Activated T-helper 1 cell treated with anti-CD3 and anti-CD28 coated beads, Interleukin-2, amount 50 U/mL, for 16 hours (primary cell): ENCODE results near the gene TMEM184B.

Experiments
- DNase-seq, 2 donors: peaks; one replicate each; pipeline ENCODE4 v3.0.0-alpha.2; 2020; ENCODE audit warnings: low read depth in 1 of 2, low spot score in 1 of 2

The TMEM184B gene

DNA sequence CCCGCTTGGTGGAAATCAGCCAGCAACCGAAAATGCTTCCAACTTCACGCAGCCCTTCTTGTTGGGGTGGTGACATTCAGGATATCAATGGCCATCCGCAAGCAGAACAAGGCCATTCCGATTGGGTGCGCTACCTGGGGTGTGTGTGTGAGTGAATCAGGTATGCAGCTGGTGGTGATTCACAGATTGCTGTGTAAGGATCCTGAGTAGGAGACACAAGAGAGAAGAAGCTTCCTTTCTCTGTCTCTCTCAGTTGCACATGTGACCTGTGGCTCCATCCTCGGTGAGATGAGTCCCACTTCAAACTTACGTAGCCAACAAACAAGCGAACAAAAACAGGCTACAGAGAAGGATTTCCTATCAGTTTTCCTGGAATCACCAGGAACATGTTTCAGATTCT, 9.6 kb upstream of the TMEM184B start:
- no peak for DNase-seq

GRCh38 chr22:38276166-38276565, 3.4 kb upstream of the TMEM184B start:
- DNase-seq = no peak

DNA sequence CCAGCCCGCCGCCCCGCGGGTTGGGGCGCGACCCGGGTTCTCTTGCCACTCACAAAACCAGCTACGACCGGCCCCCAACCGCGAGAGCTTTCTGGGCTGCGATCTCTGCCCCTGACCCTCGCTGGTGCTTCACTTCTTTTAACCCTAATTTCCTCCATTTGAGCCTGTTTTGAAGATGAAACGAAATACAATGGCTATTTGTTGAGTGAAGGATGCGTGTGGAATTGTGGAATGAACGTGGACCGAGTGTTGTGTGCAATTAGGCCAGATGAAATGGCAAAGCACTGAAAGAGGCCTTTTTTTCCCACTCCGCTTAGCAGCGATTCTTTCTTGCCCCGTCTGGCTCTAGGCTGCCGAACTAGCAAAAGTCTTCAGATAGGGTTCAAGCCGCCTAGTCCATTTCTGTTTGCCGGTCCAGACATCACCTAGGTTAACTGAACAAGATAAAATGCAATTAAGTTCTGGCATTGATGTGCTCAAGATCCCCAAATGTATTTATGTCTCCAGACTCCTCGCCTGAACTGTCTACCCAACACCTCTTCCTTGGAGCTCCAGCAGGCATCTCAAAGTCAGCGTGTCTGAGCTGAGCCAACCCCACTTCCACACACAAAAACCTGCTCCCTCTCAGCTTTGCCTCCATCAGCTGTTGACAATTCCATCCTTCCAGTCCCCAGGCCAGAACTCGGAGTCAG, 471 bp upstream of the TMEM184B start:
- no peak for DNase-seq

- no peak for DNase-seq
Measured at GRCh38 chr22:38271927-38272372, 860 bp downstream of the TMEM184B start.

DNA sequence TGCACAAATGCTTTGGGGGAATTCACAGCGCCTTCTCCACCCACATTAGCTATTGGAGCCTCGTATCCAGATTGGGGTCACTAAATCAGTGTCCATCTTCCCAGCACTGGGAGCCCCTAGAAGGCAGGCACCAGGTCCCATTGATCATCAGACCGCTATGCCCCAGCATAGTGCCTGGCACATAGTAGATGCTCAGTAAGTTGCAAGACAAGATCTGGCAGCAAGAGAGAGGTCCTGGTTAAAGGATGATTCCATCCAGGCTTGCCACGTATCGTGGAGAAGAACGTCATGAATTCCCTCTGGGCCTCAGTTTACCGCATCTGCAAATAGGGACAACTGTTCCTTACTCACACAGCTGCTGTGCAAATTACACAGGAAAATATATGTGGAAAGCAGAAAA, 1.7 kb downstream of the TMEM184B start:
- no peak for DNase-seq

DNA sequence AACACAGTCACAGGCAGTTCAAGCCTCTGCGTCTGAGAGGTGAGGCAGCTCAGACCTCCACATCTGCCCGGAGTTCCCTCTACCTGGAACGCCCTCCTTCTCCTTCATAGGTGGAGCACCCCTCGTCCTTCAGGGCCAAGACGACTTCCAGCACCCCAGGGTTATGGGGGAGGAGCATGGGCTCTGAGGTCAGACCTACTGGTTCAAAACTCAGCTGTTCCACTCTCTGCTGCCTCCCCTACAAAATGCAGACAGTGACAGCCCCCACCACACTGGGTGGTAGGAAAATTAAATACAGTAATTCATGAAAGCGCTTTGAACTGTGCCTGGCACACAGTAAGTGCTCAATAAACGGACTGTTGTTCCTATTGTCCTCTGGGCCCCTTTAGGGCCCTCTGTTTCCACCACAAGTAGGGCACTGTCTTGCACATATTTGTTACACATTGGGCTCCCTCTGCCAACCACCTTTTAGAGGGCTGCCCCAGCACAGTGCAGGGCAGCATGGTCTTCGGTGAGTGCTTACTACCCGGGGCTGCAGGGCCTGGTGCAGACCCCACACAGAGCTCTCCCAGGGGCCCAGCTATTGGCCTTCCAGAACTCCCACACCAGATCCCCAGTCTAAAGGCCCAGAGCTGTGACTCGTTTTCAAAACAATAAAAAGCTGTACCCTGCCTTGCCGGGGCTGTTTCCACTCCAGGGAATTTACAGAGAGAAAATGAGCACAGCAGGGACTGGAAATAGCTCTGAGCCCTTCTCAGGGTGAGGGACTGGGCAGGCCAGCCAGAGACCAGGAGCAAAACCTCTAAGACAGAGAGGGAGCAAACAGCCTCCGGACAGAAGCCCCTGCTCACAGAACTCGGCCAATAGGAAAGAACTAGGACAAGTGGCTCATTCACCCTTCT, 2.5 kb downstream of the TMEM184B start:
- no peak for DNase-seq

GRCh38 chr22:38269466-38269865, 3.3 kb downstream of the TMEM184B start:
- no peak for DNase-seq

DNA sequence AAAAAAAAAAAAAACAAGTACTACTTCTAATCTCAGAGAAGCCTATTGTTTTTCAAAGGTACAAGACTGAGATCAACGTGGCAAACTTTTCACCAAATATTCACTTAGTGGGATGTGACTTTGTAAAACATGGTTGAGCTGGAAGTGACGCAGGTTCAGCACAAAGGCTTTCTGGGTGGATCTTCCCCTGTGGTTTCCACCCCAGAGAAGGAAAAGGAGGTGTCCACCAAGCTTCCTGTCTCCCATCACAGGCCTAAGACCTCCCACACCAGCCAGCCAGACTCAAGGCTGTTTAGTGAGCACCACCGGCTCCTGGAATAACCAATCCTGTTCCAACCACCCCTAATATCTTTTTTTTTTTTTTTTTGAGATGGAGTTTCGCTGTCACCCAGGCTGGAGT, 5.7 kb downstream of the TMEM184B start:
- DNase-seq = peak in 1 of 2 donors; percentile 21

DNA sequence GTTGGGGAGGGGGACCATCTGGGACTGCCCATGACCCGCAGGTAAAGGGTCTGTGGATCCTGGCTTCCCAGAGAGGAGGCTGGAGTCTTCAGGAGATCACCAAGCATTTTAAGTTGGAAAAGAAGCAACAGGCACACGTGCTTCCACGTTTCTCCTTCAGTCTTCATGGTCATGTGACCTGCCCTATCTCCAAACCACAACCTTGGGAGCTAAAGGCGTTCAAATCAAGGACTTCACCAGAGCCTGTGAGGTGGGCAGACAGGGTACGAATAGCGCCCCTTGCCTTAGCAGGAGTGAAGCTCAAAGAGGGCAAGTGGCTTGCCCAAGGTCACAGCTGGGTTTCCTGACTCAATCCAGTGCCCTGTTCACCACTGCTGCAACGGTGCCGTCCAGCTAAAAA, 6.7 kb downstream of the TMEM184B start:
- DNase-seq = no peak

DNA sequence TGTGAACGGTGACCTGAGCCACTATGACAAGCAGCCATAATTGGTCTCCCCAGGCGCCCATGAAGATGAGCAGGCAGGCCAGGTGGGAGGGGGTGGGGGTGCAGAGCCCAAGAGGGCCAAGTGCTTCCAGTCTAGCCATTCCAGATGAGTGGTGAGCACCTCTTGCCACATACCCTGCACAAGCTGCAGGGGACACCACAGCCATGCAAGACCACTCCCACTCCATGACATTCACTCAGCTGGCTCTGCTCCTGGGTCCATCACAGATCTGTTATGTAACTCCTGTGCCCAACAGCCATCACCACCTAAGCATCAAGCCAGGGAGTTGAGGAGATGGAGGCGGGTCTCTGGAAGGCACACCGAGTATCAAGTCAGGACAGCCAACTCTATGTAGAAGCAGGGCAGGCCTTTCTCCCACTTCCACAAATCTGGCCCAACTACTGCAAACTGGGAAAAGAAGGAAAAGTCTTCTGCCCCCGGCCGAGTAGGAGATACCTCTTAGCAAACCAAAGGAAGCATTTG, 8.4 kb downstream of the TMEM184B start:
- no peak for DNase-seq

GRCh38 chr22:38262051-38262795, 10.6 kb downstream of the TMEM184B start:
- no peak for DNase-seq

DNA sequence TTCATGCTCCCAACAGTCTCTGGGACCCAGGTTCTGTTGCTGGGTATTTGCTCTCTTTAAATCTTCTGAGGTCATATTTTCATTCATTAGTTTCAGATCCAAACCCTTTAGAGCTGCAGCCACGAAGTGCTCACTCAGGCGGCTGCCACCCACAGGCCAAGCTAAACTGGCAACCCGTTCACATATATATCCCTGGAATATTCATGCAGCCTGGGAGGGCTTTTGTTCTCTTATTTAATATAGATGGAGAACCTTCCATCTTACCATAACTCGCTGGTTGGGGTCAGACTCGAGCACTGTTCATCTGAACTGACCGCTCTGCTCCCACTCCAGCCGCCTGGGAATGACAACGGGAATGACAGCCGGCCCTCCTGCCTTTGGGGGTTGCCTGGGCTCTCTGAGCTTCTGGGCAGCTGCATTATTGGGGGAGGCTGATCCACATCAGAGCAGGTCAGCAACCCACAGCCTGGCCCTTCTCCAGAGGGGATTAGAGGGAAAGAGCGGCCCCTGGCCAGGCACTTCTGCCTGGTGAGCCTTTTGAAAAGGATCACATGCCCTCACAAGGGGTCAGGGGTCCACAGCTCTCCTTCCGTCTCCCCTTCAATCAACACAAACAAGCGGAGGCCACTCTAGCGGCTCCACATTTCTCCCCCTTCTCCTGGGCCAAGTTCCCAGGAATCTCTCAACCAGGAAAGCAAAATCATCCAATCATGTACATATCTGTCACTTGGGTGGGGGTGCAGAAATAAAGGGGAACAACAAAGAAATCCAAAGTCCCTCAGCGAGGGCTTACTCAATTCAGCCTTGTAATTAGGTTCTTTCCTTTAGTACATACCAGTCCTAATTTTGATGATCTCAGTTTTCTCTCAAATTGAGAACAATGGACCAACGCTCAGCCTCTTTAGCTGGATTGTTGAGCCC, 11.8 kb downstream of the TMEM184B start:
- no peak for DNase-seq

DNA sequence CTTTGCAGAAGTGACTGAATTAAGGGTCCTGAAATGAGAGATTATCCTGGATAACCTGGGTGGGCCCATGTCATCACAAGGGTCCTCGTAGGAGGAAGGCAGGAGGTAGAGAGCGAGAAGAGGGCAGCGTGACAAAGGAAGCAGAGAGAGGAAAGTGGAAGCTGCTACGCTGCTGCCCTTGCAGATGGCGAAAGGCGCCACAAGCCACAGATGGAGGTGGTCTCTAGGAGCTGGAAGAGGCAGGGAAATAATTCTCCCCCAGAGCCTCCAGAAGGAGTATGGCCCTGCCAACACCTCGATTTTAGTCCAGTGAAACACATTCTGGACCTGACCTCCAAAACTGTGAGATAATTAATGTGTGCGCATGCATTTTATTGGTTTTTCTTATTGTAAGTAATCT, 13.4 kb downstream of the TMEM184B start:
- no peak for DNase-seq

- no peak for DNase-seq
Measured at GRCh38 chr22:38258895-38259294, 13.9 kb downstream of the TMEM184B start.

GRCh38 chr22:38257650-38258250, 15.1 kb downstream of the TMEM184B start:
- DNase-seq = no peak

DNA sequence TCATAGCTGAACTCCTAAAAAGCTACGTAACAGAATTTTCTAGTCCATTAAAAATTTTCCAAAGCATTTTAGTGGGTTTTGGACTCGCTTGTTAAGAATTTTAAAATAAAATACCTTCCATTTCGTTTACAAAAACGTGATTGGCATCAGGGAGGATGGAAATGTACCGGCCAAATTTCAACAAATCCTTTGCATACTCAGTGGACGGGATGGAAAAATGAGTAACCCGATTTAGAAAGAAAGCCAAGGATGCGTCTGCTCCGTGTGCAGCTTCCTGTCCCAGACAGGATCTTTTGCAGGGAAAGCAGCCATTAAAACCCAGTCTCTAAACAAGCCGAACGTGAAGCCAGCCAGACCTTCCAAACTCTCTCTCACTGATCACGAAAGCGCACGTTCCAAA, 15.6 kb downstream of the TMEM184B start:
- DNase-seq = no peak

DNA sequence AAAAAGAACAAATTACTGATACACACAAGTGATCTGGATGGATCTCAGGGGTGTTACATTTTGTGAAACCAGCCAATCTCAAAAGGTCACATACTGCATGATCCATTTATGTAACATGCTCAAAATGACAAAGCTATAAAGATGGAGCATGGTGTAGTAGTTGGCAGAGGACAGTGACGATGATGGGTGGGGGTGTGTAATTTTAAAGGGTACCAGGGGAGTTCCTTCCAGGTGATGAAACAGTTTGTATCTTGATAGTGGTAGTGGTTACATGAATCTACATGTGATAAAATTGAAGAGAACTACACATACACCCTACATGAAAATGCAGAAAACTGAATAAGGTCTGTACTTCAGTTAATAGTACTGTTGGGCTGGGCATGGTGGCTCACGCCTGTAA, 17.1 kb downstream of the TMEM184B start:
- DNase-seq = no peak

DNA sequence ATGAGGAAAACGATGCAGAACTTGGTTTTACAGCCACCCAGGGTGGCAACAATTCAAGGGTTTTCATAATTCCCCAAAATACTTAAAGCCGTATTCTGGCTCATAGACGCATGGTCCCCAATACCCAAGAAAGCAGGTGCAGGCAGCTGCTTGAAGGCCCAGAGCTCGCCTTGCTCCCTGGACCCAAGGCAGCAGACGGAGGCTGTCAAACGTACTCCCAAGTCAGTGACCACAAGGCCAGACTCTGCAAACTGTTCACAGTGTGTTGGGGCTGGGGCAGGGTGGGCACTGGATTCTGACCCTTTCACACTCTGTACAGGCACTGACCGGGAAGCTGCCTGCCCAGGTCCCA, 21.5 kb downstream of the TMEM184B start:
- no peak for DNase-seq

- DNase-seq = no peak
Measured at GRCh38 chr22:38250643-38251340, 22.0 kb downstream of the TMEM184B start.
